H1 (cell line): ENCODE measurements around the gene SEL1L2. TPM values are rescaled to one million over a fixed set of nuclear protein-coding genes. Genes with fewer than 3 reads are reported as not detected.

Experiments
- CTCF ChIA-PET: fragments of 300-600 bp; sonication (Branson Sonifier 250); formaldehyde crosslinking; loops from one replicate; lab custom pipeline; 2021; ENCODE audit not compliant: partially characterized antibody; lab: Charles Lee
- POLR2A ChIA-PET: fragments of 300-600 bp; sonication (Branson Sonifier 250); formaldehyde crosslinking; loops from one replicate; lab custom pipeline; 2021; ENCODE audit warnings: inconsistent platforms; ENCODE audit not compliant: partially characterized antibody; lab: Charles Lee
- DNase-seq, 2 experiments: peaks; one replicate each; pipeline versions ENCODE4 v3.0.0 to v3.0.0-alpha.2; 2010 to 2022; ENCODE audit warnings: low spot score in 2 of 2, low read depth in 1 of 2, mixed read lengths in 1 of 2
- FAIRE-seq: peaks from 2 replicates; lab custom pipeline; 2011; peaks lifted over from hg19 to GRCh38; lab: Jason Lieb, UNC
- H2AFZ ChIP-seq: 2 replicates; pipeline ENCODE4 v1.8.1; 2012; ENCODE audit warnings: low read length, inconsistent platforms
- H2AK5ac ChIP-seq: 2 replicates; pipeline ENCODE4 v1.6.1; 2013; ENCODE audit warnings: low read depth, low read length
- H2BK120ac ChIP-seq: replicated peaks from 2 replicates; pipeline ENCODE3; 2013; ENCODE audit warnings: low read depth, low read length, inconsistent platforms
- H2BK12ac ChIP-seq: 2 replicates; pipeline ENCODE4 v1.6.1; 2013; ENCODE audit warnings: low read depth, low read length
- H2BK15ac ChIP-seq: 2 replicates; pipeline ENCODE4 v1.6.1; 2013; ENCODE audit warnings: low read length
- H2BK20ac ChIP-seq: 2 replicates; pipeline ENCODE4 v1.6.1; 2013; ENCODE audit warnings: low read length
- H2BK5ac ChIP-seq: 2 replicates; pipeline ENCODE4 v1.6.1; 2013; ENCODE audit warnings: low read depth, low read length
- H3K14ac ChIP-seq: 2 replicates; pipeline ENCODE4 v1.6.1; 2013; ENCODE audit warnings: inconsistent platforms; ENCODE audit not compliant: insufficient read length
- H3K18ac ChIP-seq: 2 replicates; pipeline ENCODE4 v1.6.1; 2013; ENCODE audit warnings: low read length; ENCODE audit errors: extremely low read depth
- H3K23ac ChIP-seq: 2 replicates; pipeline ENCODE4 v1.6.1; 2013; ENCODE audit warnings: inconsistent platforms; ENCODE audit not compliant: insufficient read length
- H3K23me2 ChIP-seq: 2 replicates; pipeline ENCODE4 v1.6.1; 2013; ENCODE audit warnings: low read depth, low read length
- H3K27ac ChIP-seq: 2 replicates; pipeline ENCODE4 v1.6.1; 2011; ENCODE audit warnings: low read depth, low read length, inconsistent platforms
- H3K27me3 ChIP-seq, 4 experiments: replicated peaks in 1 of 4; 1 replicate in 1 of 4; 2 replicates in 3 of 4; pipeline versions ENCODE4 v1.6.1 to v1.8.1; 2011 to 2013; ENCODE audit warnings: low read length in 3 of 4, mild to moderate bottlenecking in 3 of 4, inconsistent platforms in 2 of 4, mixed read lengths in 2 of 4, moderate library complexity in 1 of 4; ENCODE audit not compliant: control insufficient read depth in 3 of 4, insufficient read depth in 3 of 4; ENCODE audit errors: extremely low read depth in 1 of 4
- H3K36me3 ChIP-seq, 4 experiments: 2 replicates each; pipeline versions ENCODE4 v1.6.1 to v1.8.1; 2011 to 2013; ENCODE audit warnings: mild to moderate bottlenecking in 4 of 4, low read length in 3 of 4, moderate library complexity in 2 of 4, control low read depth in 1 of 4, inconsistent platforms in 1 of 4; ENCODE audit not compliant: insufficient read depth in 4 of 4, control insufficient read depth in 2 of 4
- H3K4ac ChIP-seq: replicated peaks from 2 replicates; pipeline ENCODE3; 2013; ENCODE audit warnings: low read length, low read depth, mixed read lengths, inconsistent platforms; ENCODE audit not compliant: insufficient read length
- H3K4me1 ChIP-seq, 4 experiments: replicated peaks in 1 of 4; 1 replicate in 1 of 4; 2 replicates in 3 of 4; pipeline versions ENCODE4 v1.6.1 to v1.8.1; 2011 to 2013; ENCODE audit warnings: low read length in 3 of 4, inconsistent platforms in 2 of 4, mixed read lengths in 1 of 4; ENCODE audit not compliant: insufficient read depth in 4 of 4, control insufficient read depth in 3 of 4
- H3K4me2 ChIP-seq, 2 experiments: 2 replicates each; pipeline versions ENCODE4 v1.6.1 to v1.8.1; 2011 to 2013; ENCODE audit warnings: low read depth in 2 of 2, low read length in 2 of 2, control low read depth in 1 of 2, inconsistent platforms in 1 of 2, mild to moderate bottlenecking in 1 of 2; ENCODE audit not compliant: insufficient read depth in 1 of 2
- H3K4me3 ChIP-seq, 4 experiments: fragments of 200-600, 300-600 bp in 1 of 4; sonication (generic), shearing (Covaris generic), sonication (Bioruptor Twin) in 1 of 4; 2 replicates each; pipeline versions ENCODE4 v1.5.1 to v1.8.1; 2011 to 2016; ENCODE audit warnings: low read length in 4 of 4, low read depth in 3 of 4, control low read depth in 2 of 4, inconsistent platforms in 2 of 4, mild to moderate bottlenecking in 2 of 4, mixed read lengths in 1 of 4, moderate library complexity in 1 of 4; ENCODE audit not compliant: insufficient read depth in 2 of 4; ENCODE audit errors: extremely low read depth in 1 of 4
- H3K56ac ChIP-seq: replicated peaks from 2 replicates; pipeline ENCODE3; 2013; ENCODE audit warnings: low read depth, mild to moderate bottlenecking, mixed read lengths, low read length, inconsistent platforms; ENCODE audit not compliant: insufficient read length
- H3K79me1 ChIP-seq: 2 replicates; pipeline ENCODE4 v1.6.1; 2013; ENCODE audit warnings: low read depth, low read length, control low read depth
- H3K79me2 ChIP-seq, 2 experiments: 2 replicates each; pipeline versions ENCODE4 v1.6.1 to v1.8.1; 2012 to 2013; ENCODE audit warnings: low read length in 2 of 2, mild to moderate bottlenecking in 2 of 2, inconsistent platforms in 1 of 2; ENCODE audit not compliant: insufficient read depth in 2 of 2, control insufficient read depth in 1 of 2
- H3K9ac ChIP-seq, 4 experiments: replicated peaks in 1 of 4; 1 replicate in 1 of 4; 2 replicates in 3 of 4; pipeline versions ENCODE4 v1.6.1 to v1.8.1; 2011 to 2013; ENCODE audit warnings: low read depth in 3 of 4, low read length in 3 of 4, control low read depth in 2 of 4, mild to moderate bottlenecking in 2 of 4, moderate library complexity in 2 of 4, inconsistent platforms in 1 of 4; ENCODE audit errors: extremely low read depth in 1 of 4
- H3K9me3 ChIP-seq, 2 experiments: 2 replicates each; pipeline versions ENCODE4 v1.6.1 to v1.8.1; 2012 to 2013; ENCODE audit warnings: mild to moderate bottlenecking in 2 of 2, moderate library complexity in 2 of 2, control low read depth in 1 of 2, inconsistent platforms in 1 of 2, low read depth in 1 of 2, low read length in 1 of 2, mixed read lengths in 1 of 2; ENCODE audit not compliant: insufficient read depth in 2 of 2
- H4K20me1 ChIP-seq, 2 experiments: replicated peaks in 1 of 2; 2 replicates each; pipeline versions ENCODE3 to v1.8.1; 2011 to 2013; ENCODE audit warnings: inconsistent platforms in 2 of 2, low read length in 2 of 2, mild to moderate bottlenecking in 1 of 2; ENCODE audit not compliant: insufficient read depth in 2 of 2, control insufficient read depth in 1 of 2
- H4K5ac ChIP-seq: 2 replicates; pipeline ENCODE4 v1.6.1; 2013; ENCODE audit warnings: low read length, low read depth, mixed read lengths, inconsistent platforms; ENCODE audit not compliant: insufficient read length
- H4K8ac ChIP-seq: 2 replicates; pipeline ENCODE4 v1.8.0; 2013; ENCODE audit warnings: mild to moderate bottlenecking, moderate library complexity, low read length, inconsistent platforms; ENCODE audit not compliant: insufficient read depth; ENCODE audit errors: extremely low read depth
- H4K91ac ChIP-seq: replicated peaks from 2 replicates; pipeline ENCODE3; 2013; ENCODE audit warnings: low read length, mixed read lengths, inconsistent platforms; ENCODE audit not compliant: insufficient read length
- CBX5 ChIP-seq: fragments of 300-800, 300-1000 bp; sonication (generic); IDR thresholded peaks from 2 replicates; pipeline ENCODE4 v1.7.1; 2016; ENCODE audit warnings: antibody characterized with exemption, low read length, low read depth
- CHD1 ChIP-seq: IDR thresholded peaks from 2 replicates; pipeline ENCODE4 v1.6.1; 2012; ENCODE audit warnings: low read depth, low read length, improper control_type of control experiment
- CREB1 ChIP-seq: IDR thresholded peaks from 2 replicates; pipeline ENCODE4 v1.6.1; 2012; ENCODE audit warnings: inconsistent platforms
- JUND ChIP-seq: IDR thresholded peaks from 2 replicates; pipeline ENCODE4 v1.6.1; 2011; ENCODE audit warnings: mild to moderate bottlenecking, improper control_type of control experiment, low read length
- KDM1A ChIP-seq: fragments of 200-600, 300-600 bp; sonication (generic); IDR thresholded peaks from 2 replicates; pipeline ENCODE4 v1.7.1; 2016; ENCODE audit warnings: mild to moderate bottlenecking, low read length, borderline replicate concordance
- KDM5A ChIP-seq: fragments of 200-600 bp; IDR thresholded peaks from 2 replicates; pipeline ENCODE4 v1.7.1; 2012; ENCODE audit warnings: mild to moderate bottlenecking, low read length, inconsistent platforms, mixed read lengths
- MAFK ChIP-seq: IDR thresholded peaks from 2 replicates; pipeline ENCODE4 v1.6.1; 2012; ENCODE audit warnings: low read depth, mild to moderate bottlenecking, improper control_type of control experiment, low read length
- NANOG ChIP-seq: IDR thresholded peaks from 2 replicates; pipeline ENCODE4 v1.6.1; 2011; ENCODE audit warnings: low read length, low read depth, mild to moderate bottlenecking, inconsistent platforms; ENCODE audit not compliant: insufficient read depth, poor library complexity, severe bottlenecking
- POU5F1 ChIP-seq: IDR thresholded peaks from 2 replicates; pipeline ENCODE4 v1.6.1; 2011; ENCODE audit warnings: low read depth, mild to moderate bottlenecking, low read length, moderate library complexity
- RBBP5 ChIP-seq: IDR thresholded peaks from 2 replicates; pipeline ENCODE4 v1.7.1; 2012; ENCODE audit warnings: low read depth, mild to moderate bottlenecking, inconsistent platforms, low read length, moderate library complexity, borderline replicate concordance
- SIRT6 ChIP-seq: IDR thresholded peaks from one replicate; pipeline ENCODE4 v1.7.1; 2012; ENCODE audit warnings: low read length, inconsistent platforms
- SIX5 ChIP-seq: IDR thresholded peaks from 2 replicates; pipeline ENCODE4 v1.6.1; 2011; ENCODE audit warnings: mild to moderate bottlenecking, low read depth, low read length
- SP1 ChIP-seq: IDR thresholded peaks from 2 replicates; pipeline ENCODE4 v1.6.1; 2011; ENCODE audit warnings: low read depth, low read length
- SUZ12 ChIP-seq: fragments of 200-600 bp; sonication (generic); IDR thresholded peaks from 2 replicates; pipeline ENCODE4 v1.6.1; 2012; ENCODE audit warnings: mild to moderate bottlenecking, inconsistent platforms, low read length, moderate library complexity, mixed read lengths
- WGBS, 2 experiments: shearing (Covaris generic) in 1 of 2; methylation state at CpG; one replicate each; pipeline versions ENCODE4 v1.1.6 to v1.1.7; 2013 to 2015; ENCODE audit warnings: low lambda C conversion rate in 2 of 2, mixed read lengths in 2 of 2, inconsistent platforms in 1 of 2, low coverage in 1 of 2, missing lambda C conversion rate in 1 of 2; ENCODE audit not compliant: insufficient replicate concordance in 2 of 2, insufficient coverage in 1 of 2, insufficient read length in 1 of 2; ENCODE audit errors: extremely low coverage in 1 of 2, missing lambda C conversion rate in 1 of 2; 5-methylcytosine and 5-hydroxymethylcytosine counted together
- polyA plus RNA-seq, 7 experiments: library from polyadenylated mRNA; depleted of rRNA in 3 of 7; stranded (reverse) in 5 of 7; unstranded in 2 of 7; fragments of >200 nt in 5 of 7; fragments of 200-250 nt in 2 of 7; gene quantifications; 1 replicate in 5 of 7; 2 replicates in 1 of 7; 4 replicates in 1 of 7; pipeline versions ENCODE4 v1.2.1 to v1.2.3, GENCODE V29; 2011 to 2013; ENCODE audit warnings: missing spikeins in 2 of 7, mixed read lengths in 2 of 7
- total RNA-seq: library from RNA; stranded (reverse); fragmentation: NEBNext Ultra II Directional; extraction: Animal tissue kit (Norgen Biotek cat#: 25700); gene quantifications from 2 replicates; pipeline ENCODE4 v1.2.1, GENCODE V29; 2021
- TF ChIP-seq, protein P1 (sequence below): IDR thresholded peaks from 2 replicates; pipeline ENCODE4 v1.6.1; 2011; ENCODE audit warnings: low read depth, mild to moderate bottlenecking, low read length; ENCODE audit not compliant: insufficient read depth

SEL1L2 gene
- total and polyA plus RNA-seq, 2 of the 8 experiments (the other 6 are each of a cell fraction or from before 2014, with no cell fraction given), result not detected

DNA sequence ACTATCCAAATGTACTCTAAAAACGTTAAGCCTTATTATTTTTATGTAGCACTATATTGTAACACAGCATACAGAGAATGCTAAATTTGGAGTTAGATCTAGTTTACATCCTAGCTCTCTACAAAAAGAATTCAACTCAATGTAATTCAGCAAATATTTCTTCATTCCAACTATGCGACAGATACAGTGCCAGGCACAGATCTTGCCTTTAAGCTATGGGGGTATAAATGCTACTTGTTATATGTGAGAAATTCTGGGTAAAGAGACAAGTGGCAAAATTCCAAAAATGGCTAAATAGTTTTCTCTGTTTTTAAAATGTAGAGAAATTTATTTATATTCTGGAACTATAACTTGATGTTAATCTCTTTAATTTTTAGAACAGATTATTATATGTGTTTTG, 63.2 kb downstream of the SEL1L2 start:
- Histone ChIP-seq H3K4me1 (no peaks in the 10 kb centered on the region), H3K23me2 (no peaks in the 10 kb centered on the region), H4K20me1 (no peaks in the 10 kb centered on the region), H3K9me3 (no peaks in the 10 kb centered on the region), H3K9ac (no peak overlapping the region), H2BK5ac (no peak overlapping the region), H4K8ac (no peak overlapping the region), H2AFZ (no peak overlapping the region), H3K4ac (no peak overlapping the region), H2BK20ac (no peak overlapping the region), H3K36me3 (no peaks in the 10 kb centered on the region), H2BK15ac (no peak overlapping the region), H2BK120ac (no peak overlapping the region), H4K5ac (no peak overlapping the region), H2BK12ac (no peak overlapping the region), H2AK5ac (no peak overlapping the region), H4K91ac (no peak overlapping the region), H3K4me3 (no peak overlapping the region), H3K56ac (no peak overlapping the region), H3K14ac (no peak overlapping the region), H3K4me2 (no peak overlapping the region), H3K18ac (no peak overlapping the region), H3K79me2 (no peaks in the 10 kb centered on the region), H3K79me1 (no peaks in the 10 kb centered on the region), H3K27ac (no peak overlapping the region), H3K27me3 (no peaks in the 10 kb centered on the region), H3K23ac (no peak overlapping the region)
- no peak for FAIRE-seq
- no peak for DNase-seq
- WGBS, 2 experiments, result 85% methylated on average over 2 of the region's 2 CpGs; no CpG with 5 or more reads in 1 of the 2 experiments
- POLR2A ChIA-PET, result no interaction called here
- CTCF ChIA-PET, result interaction anchor here (0.5 to 2.1 kb wide), 2 partner anchors 15 to 25 kb away, joined by 3 to 7 read pairs; no protein-coding TSS in a partner anchor
- TF ChIP-seq SIX5 (no peak), CREB1 (no peak), KDM1A (no peak), SP1 (no peak), JUND (no peak), KDM5A (no peak), SUZ12 (no peak), NANOG (no peak), MAFK (no peak), CHD1 (no peak), RBBP5 (no peak), SIRT6 (no peak), POU5F1 (no peak), CBX5 (no peak)
- TF ChIP-seq, protein P1, sequence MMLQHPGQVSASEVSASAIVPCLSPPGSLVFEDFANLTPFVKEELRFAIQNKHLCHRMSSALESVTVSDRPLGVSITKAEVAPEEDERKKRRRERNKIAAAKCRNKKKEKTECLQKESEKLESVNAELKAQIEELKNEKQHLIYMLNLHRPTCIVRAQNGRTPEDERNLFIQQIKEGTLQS, result no peak
